Daoy (cell line): Measurements from ENCODE around the gene GALNT5. TPM values are rescaled to one million over a fixed set of nuclear protein-coding genes. Genes with fewer than 3 reads are reported as not detected.

Source experiments
- total RNA-seq: library from RNA; depleted of rRNA; stranded (reverse); fragments of >200 nt; shearing (Covaris generic); gene quantifications from 2 replicates; pipeline ENCODE4 v1.2.3, GENCODE V29; 2014; rRNA removed

Gene GALNT5
- total RNA-seq, 1 experiment from 2014 or later = under 0.01 TPM

Other genes with a start within 250 kb of the GALNT5 start
- gene ERMN, start 68.1 kb downstream of the GALNT5 start, total RNA-seq = 0.29 TPM in 1 of 2 replicates, not detected in the other
- gene CYTIP, start 186.4 kb downstream of the GALNT5 start, total RNA-seq = 3.1 and 5.9 TPM in 2 replicates